HG02623 (cell line): ENCODE results near the gene MPI.
"Not testable (repeated sequence)": the region's sequence is repeated elsewhere in the genome, so short reads cannot be mapped to it uniquely, and the experiment has no call there.

Experiments used
- ATAC-seq: cut with Tn5 transposase; IDR thresholded peaks from one replicate; pipeline ENCODE4 v1.9.1; 2021; ENCODE audit warnings: moderate library complexity; ENCODE audit not compliant: unreplicated experiment

The MPI gene

GRCh38 chr15:74863239-74864056 lies 26.4 kb upstream of the MPI start:
- no peak for ATAC-seq

GRCh38 chr15:74864296-74864695 lies 25.5 kb upstream of the MPI start:
- no peak for ATAC-seq

- ATAC-seq = no peak
Observed at GRCh38 chr15:74865316-74865715, 24.5 kb upstream of the MPI start.

- ATAC-seq = no peak
Observed at GRCh38 chr15:74866090-74866489, 23.8 kb upstream of the MPI start.

- no peak for ATAC-seq
Observed at GRCh38 chr15:74867466-74868038, 22.3 kb upstream of the MPI start.

GRCh38 chr15:74868059-74868458 lies 21.8 kb upstream of the MPI start:
- no peak for ATAC-seq

- no peak for ATAC-seq
Observed at GRCh38 chr15:74869372-74869725, 20.5 kb upstream of the MPI start.

- no peak for ATAC-seq
Observed at GRCh38 chr15:74869726-74870407, 20.0 kb upstream of the MPI start.

GRCh38 chr15:74870436-74871215 lies 19.2 kb upstream of the MPI start:
- no peak for ATAC-seq

- no peak for ATAC-seq
Observed at GRCh38 chr15:74872702-74873035, 17.2 kb upstream of the MPI start.

- ATAC-seq = peak; percentile 80
Observed at GRCh38 chr15:74873036-74873755, 16.6 kb upstream of the MPI start, which contains the start of gene SCAMP2. Gene SCAMP2 (minus strand): TSS chr15:74873365. CDS start chr15:74873255, 110 bp downstream.

GRCh38 chr15:74873756-74874424 lies 16.0 kb upstream of the MPI start:
- no peak for ATAC-seq

- no peak for ATAC-seq
Observed at GRCh38 chr15:74878273-74878672, 11.6 kb upstream of the MPI start.

GRCh38 chr15:74882528-74882927 lies 7.3 kb upstream of the MPI start:
- ATAC-seq = no peak

GRCh38 chr15:74884428-74885223 lies 5.2 kb upstream of the MPI start:
- no peak for ATAC-seq

- ATAC-seq = no peak
Observed at GRCh38 chr15:74885461-74885860, 4.4 kb upstream of the MPI start.

GRCh38 chr15:74887537-74888193 lies 2.2 kb upstream of the MPI start:
- ATAC-seq = not testable (repeated sequence)

GRCh38 chr15:74888716-74889115 lies 1.1 kb upstream of the MPI start:
- ATAC-seq = no peak

- peak; percentile 11 for ATAC-seq
Observed at GRCh38 chr15:74889390-74889882, 406 bp upstream of the MPI start.
